HG02884 (cell line): ENCODE data around the gene AGTPBP1.
"Not testable (repeated sequence)": the region's sequence is repeated elsewhere in the genome, so short reads cannot be mapped to it uniquely, and the experiment has no call there.

Experiments used
- ATAC-seq: cut with Tn5 transposase; IDR thresholded peaks from one replicate; pipeline ENCODE4 v1.9.1; 2021; ENCODE audit warnings: mild to moderate bottlenecking, moderate library complexity; ENCODE audit not compliant: unreplicated experiment

AGTPBP1 gene

GRCh38 chr9:85723215-85723614, 18.5 kb downstream of the AGTPBP1 start:
- ATAC-seq = no peak

DNA sequence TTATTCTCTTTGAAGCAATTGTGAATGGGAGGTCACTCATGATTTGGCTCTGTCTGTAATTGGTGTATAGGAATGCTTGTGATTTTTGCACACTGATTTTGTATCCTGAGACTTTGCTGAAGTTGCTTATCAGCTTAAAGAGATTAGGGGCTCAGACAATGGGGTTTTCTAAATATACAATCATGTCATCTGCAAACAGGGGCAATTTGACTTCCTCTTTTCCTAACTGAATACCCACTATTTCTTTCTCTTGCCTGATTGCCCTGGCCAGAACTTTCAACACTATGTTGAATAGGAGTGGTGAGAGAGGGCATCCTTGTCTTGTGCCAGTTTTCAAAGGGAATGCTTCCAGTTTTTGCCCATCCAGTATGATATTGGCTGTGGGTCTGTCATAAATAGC, 22.3 kb downstream of the AGTPBP1 start:
- not testable (repeated sequence) for ATAC-seq

- ATAC-seq = not testable (repeated sequence)
Observed at GRCh38 chr9:85717818-85718217, 23.9 kb downstream of the AGTPBP1 start.

GRCh38 chr9:85717220-85717619, 24.5 kb downstream of the AGTPBP1 start:
- no peak for ATAC-seq

DNA sequence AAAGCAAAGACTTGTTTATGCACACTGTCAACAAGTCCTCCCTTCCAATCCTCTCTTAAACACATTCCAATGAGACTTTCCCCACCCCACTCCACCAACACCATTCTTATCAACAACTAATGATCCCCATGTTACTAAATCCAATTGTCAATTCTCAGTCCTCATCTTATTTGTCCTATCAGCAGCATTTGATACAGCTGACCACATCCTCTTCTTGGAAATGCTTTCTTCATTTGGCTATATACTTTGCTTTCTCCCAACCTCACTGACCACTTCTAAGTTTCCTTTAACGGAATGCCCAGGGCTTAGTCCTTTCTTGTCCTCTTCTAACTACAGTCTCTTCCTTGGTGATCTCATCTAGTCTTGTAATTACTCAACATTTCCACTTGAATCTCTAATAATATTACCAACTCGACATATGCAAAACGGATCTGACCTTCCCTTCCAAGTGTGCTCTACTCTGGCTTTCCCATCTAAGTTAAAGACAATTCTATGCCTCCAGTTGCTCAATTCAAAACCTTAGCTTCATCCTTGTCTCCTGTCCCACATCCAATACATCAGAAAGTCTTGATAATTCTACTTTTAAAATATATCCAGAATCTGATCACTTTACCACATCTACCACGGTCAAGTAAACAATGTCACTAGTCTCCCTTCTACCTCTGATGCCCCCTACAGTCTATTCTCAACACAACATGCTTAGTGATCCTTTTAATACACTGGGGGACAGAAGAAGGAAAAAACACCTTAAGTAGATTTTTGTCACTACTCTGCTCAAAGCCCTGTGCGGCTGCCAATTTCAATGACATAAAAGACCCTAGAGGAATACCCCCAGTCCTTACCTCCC, 25.5 kb downstream of the AGTPBP1 start:
- peak; percentile 76 for ATAC-seq

DNA sequence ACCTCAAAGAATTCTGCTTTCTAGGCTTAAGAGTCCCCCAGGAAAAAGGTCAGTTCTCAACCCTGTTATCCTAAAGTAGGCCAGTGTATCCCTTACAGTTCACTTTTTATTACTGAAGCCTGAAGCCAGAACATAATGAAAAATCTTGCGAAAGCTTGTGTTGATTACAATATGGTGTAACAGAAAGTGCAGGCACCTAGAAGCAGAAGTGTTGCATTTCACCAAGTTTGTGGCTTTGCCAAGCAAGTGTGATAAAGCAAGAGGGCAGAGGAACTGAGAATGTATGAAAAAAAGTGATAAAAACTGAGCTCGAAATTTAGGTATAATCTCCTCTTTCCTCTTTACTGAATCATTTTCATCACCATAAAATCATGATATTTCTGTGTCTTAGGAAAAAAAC, 26.2 kb downstream of the AGTPBP1 start:
- ATAC-seq = peak; percentile 63

- ATAC-seq = no peak
Observed at GRCh38 chr9:85713897-85714296, 27.9 kb downstream of the AGTPBP1 start.

GRCh38 chr9:85704744-85705143, 37.0 kb downstream of the AGTPBP1 start:
- no peak for ATAC-seq

DNA sequence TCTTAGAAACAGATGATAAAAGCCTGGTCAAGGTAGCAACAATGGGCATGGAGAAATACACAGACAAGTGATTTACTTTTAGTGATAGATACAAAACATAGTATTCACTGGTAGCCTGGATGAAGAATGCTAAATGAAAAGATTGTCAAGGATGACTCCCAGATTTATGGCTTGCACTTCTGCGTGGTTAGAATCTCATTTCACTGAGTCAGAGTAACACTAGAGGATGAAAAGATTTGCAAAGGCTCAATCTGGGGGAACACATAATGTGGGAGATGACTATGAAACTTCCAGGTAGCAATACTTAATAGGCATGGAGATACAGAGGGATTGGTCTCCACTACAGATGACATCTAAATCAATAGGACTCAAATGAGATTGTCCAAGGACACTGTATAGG, 38.4 kb downstream of the AGTPBP1 start:
- no peak for ATAC-seq

DNA sequence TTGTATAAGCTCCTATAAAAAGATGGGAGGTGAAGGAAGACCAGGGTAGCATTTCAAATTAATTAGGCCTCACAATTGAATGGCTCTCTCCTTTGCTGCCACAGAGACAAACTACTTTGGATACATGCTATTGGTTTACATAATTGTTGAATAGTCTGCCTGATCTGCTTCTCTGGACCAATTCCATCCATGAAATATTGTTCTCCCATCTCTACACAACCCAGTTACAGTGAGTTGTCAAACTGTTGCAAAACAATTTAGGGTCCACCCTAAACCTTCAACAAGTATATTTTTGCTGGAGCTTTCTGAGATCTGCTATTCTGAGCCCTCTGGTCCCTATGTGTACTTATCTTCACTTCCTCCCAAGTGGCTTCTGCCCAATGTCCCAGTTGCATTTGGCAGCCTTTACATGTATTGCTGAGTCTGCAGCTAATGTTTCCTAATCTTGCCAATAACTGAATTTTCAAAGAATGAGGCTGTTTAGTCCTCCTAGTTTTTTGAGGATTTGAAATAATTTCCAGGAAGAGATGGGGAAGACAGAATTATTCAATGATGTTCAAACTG, 38.9 kb downstream of the AGTPBP1 start:
- ATAC-seq = no peak

GRCh38 chr9:85702191-85702590, 39.6 kb downstream of the AGTPBP1 start:
- ATAC-seq = no peak

- ATAC-seq = no peak
Observed at GRCh38 chr9:85700330-85700729, 41.4 kb downstream of the AGTPBP1 start.

GRCh38 chr9:85688361-85688760, 53.4 kb downstream of the AGTPBP1 start:
- no peak for ATAC-seq

DNA sequence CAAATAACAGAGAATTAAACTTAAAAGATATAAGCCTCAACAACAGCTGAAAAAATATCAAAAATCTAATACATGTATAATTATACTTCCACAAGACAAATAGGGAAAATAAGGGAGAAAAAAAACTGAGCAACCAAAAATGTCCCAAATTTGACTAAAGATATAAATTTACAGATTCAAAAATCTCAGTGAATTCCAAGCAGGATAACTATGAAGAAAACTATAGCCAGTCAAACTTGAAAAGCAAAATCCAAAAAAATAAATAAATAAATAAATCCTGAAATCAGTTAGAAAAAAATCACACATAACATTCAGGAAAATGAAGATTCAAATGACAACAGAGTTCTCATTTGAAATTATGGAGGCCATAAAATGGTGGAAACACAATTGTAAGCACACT, 56.7 kb downstream of the AGTPBP1 start:
- no peak for ATAC-seq

DNA sequence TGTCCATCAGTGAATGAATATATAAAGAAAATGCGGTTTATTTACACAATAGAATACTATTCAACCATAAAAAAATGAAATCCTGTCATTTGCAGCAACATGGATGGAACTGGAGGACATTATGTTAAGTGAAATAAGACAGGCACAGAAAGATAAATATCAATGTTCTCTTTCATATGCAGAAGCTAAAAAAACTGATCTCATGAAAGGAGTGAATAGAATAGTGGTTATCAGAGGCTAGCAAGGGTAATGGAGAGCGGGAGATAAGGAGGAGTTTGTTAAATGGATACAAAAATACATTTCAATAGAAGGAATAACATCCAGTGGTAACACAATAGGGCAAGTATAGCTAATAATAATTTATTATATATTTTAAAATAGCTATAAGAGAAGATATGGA, 65.0 kb downstream of the AGTPBP1 start:
- ATAC-seq = no peak

DNA sequence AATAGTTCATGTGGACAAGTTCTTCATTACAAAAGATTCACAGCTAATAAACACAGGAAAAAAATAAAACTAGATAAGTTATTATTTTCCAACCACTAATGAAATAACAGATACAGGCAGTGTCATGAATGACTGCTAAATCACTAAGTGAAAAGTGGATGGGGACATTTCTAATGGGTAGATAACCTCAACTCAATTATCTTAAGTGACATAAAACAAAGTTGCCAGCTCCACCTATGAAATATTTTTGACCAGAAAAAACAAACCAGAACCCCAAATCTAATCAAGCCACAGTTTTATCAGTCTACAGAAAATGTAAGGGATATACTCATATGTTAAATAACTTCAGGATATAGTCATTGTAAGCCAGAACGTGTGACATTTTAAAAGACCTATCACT, 74.4 kb downstream of the AGTPBP1 start:
- no peak for ATAC-seq

DNA sequence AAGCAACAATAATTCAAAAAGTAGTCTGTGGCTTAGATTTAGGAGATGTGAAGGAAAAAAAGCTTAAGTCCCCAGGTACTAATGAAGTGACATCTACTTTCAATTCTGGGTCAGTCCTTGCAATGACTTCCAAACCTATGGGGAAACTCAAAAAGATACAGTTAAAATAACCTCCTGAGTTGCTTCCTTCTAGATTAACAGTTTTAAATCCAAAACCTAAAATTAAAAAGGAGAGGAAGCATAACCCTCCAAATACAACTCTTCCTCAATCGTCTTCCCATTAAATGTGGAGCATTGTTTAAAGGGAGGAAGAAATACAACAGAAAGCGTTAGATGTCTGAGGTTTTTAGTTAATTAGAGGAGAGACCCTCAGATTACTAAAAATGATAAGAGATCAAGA, 75.7 kb downstream of the AGTPBP1 start:
- no peak for ATAC-seq

GRCh38 chr9:85662573-85662972, 79.2 kb downstream of the AGTPBP1 start:
- ATAC-seq = no peak

DNA sequence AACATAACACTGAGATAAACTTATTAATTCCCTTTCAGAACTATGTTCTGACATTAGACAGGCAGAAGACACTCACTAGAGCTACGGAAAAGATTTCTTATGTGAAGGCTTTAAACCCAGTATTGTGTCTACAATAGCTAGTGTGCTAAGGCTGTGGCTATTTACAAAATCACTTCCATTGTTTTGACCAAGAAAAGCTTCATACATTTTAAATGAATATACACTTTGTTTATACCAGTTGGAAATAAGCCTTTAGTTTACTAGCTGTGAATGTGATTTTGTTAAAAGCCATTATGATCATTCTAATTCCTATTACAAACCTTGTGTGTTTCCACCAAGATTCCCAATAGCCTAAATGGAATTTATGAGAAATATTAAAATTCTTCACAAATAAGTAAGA, 83.0 kb downstream of the AGTPBP1 start:
- no peak for ATAC-seq

GRCh38 chr9:85653153-85653552, 88.6 kb downstream of the AGTPBP1 start:
- ATAC-seq = no peak

GRCh38 chr9:85647571-85647970, 94.2 kb downstream of the AGTPBP1 start:
- peak; percentile 85 for ATAC-seq

DNA sequence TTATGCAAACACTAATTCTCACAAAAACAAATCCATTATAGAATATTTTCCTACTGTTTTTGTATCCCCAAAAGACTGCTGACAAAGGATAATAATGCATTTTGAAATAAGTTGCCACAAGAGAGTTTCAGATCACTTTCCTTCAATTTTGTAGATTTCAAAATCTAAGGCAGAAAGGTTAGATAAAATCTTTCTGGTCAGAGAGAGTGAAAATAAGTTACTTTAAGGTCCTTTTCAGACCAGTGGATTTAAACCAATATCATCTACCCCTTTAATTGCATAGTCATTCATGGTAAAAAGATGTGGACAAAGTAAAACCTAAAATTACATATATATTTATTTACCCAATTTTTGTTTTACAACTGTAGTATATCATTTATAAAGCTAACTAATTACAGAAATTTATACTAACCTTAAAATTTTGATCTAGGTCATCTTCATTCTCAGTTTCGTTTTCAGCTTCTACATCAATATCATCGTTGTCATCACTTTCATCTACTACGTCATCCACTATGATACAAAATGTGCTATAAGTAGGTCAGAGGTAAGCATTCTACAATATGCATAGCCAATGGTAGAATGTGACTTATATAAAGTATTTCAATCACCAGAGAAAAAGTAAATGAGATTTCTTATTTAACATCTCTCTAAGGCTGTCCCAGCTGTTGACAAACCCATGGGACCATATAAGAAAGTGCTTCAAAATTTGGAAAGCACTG, 95.7 kb downstream of the AGTPBP1 start:
- ATAC-seq = no peak
